AG10803 (cell line): ENCODE results near the gene FHIT.

Source experiments
- DNase-seq: peaks from one replicate; pipeline ENCODE4 v3.0.0; 2010; ENCODE audit warnings: low read depth
- H3K4me3 ChIP-seq: 2 replicates; pipeline ENCODE4 v1.5.1; 2011; ENCODE audit warnings: mild to moderate bottlenecking, low read length, control low read depth
- TF ChIP-seq, protein P1 (sequence below): conservative IDR thresholded peaks from 2 replicates; pipeline ENCODE4 v1.5.1; 2011; ENCODE audit warnings: mild to moderate bottlenecking, low read length, control low read depth, inconsistent platforms

FHIT gene

DNA sequence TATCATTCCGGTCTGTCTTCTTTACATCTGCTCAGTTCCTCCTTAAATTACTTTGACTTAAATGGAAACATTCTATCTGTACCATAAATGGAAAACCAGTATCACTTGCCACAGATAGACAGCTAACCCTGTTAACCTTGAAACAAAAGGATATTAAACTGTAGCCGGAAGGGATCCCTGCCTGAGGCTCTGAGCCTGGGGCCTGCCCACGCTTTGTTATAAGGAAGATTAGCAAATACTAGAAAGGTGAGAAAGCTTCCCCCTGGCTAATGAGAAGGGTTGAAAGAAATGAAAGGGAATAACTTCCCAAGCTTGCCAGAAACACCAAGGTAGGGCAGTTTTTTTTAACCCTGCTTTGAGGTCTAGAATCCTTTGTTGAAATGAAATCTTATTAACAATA, 927.6 kb downstream of the FHIT start:
- no peak for DNase-seq
- TF ChIP-seq, protein P1, sequence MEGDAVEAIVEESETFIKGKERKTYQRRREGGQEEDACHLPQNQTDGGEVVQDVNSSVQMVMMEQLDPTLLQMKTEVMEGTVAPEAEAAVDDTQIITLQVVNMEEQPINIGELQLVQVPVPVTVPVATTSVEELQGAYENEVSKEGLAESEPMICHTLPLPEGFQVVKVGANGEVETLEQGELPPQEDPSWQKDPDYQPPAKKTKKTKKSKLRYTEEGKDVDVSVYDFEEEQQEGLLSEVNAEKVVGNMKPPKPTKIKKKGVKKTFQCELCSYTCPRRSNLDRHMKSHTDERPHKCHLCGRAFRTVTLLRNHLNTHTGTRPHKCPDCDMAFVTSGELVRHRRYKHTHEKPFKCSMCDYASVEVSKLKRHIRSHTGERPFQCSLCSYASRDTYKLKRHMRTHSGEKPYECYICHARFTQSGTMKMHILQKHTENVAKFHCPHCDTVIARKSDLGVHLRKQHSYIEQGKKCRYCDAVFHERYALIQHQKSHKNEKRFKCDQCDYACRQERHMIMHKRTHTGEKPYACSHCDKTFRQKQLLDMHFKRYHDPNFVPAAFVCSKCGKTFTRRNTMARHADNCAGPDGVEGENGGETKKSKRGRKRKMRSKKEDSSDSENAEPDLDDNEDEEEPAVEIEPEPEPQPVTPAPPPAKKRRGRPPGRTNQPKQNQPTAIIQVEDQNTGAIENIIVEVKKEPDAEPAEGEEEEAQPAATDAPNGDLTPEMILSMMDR, result no peak
- no peak overlapping the region for H3K4me3 ChIP-seq

DNA sequence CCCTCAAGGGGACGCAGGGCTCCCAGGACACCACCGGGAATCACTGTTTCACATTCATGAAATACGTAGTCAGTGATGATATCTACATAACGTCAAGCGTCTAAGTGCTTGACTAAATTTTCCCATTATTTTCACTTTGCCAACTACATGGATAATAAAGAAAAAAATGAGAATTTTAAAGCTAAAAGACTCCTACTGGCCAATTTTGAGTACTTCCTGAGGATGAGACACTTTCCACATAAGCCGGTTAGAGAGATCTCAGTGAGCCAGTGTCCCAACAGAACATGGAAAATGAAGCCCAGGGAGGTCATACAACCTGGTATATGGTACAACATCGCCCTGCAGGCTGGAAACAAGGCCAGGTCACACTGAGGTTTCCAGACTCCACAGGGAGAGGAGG, 928.1 kb downstream of the FHIT start:
- TF ChIP-seq, protein P1, result no peak; the same call in 1 of the 2 replicates
- H3K4me3 ChIP-seq, result no peak overlapping the region
- DNase-seq, result no peak

- TF ChIP-seq, protein P1, result no peak
- no peak for DNase-seq
- no peak overlapping the region for H3K4me3 ChIP-seq
Measured at GRCh38 chr3:60322298-60322856, 928.9 kb downstream of the FHIT start.

- H3K4me3 ChIP-seq, result no peak overlapping the region
- no peak for DNase-seq
- TF ChIP-seq, protein P1, result no peak
Measured at GRCh38 chr3:60319179-60319858, 931.9 kb downstream of the FHIT start.

- peak; percentile 85 for DNase-seq
- H3K4me3 ChIP-seq, result no peak overlapping the region
- TF ChIP-seq, protein P1, result no peak
Measured at GRCh38 chr3:60316121-60316797, 935.0 kb downstream of the FHIT start.

DNA sequence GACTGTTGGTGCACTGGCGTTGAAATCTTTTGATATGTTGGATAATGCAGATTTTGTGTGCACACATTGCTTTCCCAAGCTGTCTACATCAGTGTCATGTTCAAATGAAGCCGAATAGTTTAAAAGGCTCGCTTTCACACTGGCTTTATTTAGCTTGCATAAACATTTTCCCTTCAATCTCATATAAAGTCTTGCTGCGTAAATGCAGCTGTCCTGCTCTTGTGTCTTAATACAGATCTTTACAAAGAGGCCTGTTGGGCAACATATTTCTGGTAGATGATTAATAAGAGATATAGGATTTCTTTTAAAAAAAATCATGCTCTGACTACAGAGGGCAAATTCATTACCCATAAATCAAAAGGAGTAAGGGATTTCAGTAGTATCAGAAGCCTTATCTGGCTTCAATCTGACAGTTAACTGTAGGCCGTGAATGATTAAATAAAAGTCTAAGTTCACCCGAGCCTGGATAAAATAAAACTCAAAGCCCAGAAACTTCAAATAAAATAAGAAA, 937.2 kb downstream of the FHIT start:
- TF ChIP-seq, protein P1, result no peak
- no peak for DNase-seq
- no peak overlapping the region for H3K4me3 ChIP-seq
